IPS-NIHi7 (cell line): ENCODE data around the gene SAP30BP.

Experiments used
- DNase-seq: peaks from one replicate; pipeline ENCODE4 v3.0.0; 2012; ENCODE audit warnings: mixed read lengths; ENCODE audit errors: extremely low spot score

Gene SAP30BP

GRCh38 chr17:75739174-75739573 lies 72.0 kb downstream of the SAP30BP start:
- no peak for DNase-seq

- no peak for DNase-seq
Measured at GRCh38 chr17:75739801-75740200, 72.7 kb downstream of the SAP30BP start.

- no peak for DNase-seq
Measured at GRCh38 chr17:75740215-75740614, 73.1 kb downstream of the SAP30BP start.

GRCh38 chr17:75740631-75741077 lies 73.5 kb downstream of the SAP30BP start:
- DNase-seq = no peak

GRCh38 chr17:75742337-75742736 lies 75.2 kb downstream of the SAP30BP start:
- no peak for DNase-seq

- DNase-seq = no peak
Measured at GRCh38 chr17:75743625-75744206, 76.6 kb downstream of the SAP30BP start.

- DNase-seq = no peak
Measured at GRCh38 chr17:75748706-75749105, 81.6 kb downstream of the SAP30BP start.

GRCh38 chr17:75749545-75750389 lies 82.6 kb downstream of the SAP30BP start:
- peak; percentile 87 for DNase-seq

GRCh38 chr17:75750661-75751423 lies 83.7 kb downstream of the SAP30BP start:
- no peak for DNase-seq

GRCh38 chr17:75751676-75752404 lies 84.7 kb downstream of the SAP30BP start:
- DNase-seq = no peak

- no peak for DNase-seq
Measured at GRCh38 chr17:75752405-75752709, 85.2 kb downstream of the SAP30BP start.

GRCh38 chr17:75752802-75753513 lies 85.8 kb downstream of the SAP30BP start:
- no peak for DNase-seq

- DNase-seq = peak; percentile 89
Measured at GRCh38 chr17:75753514-75754377, 86.6 kb downstream of the SAP30BP start.

GRCh38 chr17:75754378-75755204 lies 87.5 kb downstream of the SAP30BP start:
- no peak for DNase-seq

- DNase-seq = no peak
Measured at GRCh38 chr17:75755205-75755901, 88.2 kb downstream of the SAP30BP start.

GRCh38 chr17:75755990-75756389 lies 88.9 kb downstream of the SAP30BP start:
- DNase-seq = no peak

GRCh38 chr17:75756451-75757085 lies 89.4 kb downstream of the SAP30BP start:
- no peak for DNase-seq

- no peak for DNase-seq
Measured at GRCh38 chr17:75757086-75757681, 90.0 kb downstream of the SAP30BP start.
